NB4 (cell line): ENCODE results near the gene CHST11.

Experiments used
- MYC ChIP-seq: IDR thresholded peaks from 2 replicates; pipeline ENCODE4 v1.6.1; 2011; ENCODE audit warnings: low read depth, low read length
- POLR2A ChIP-seq: IDR thresholded peaks from 2 replicates; pipeline ENCODE4 v1.6.1; 2011; ENCODE audit warnings: mild to moderate bottlenecking; ENCODE audit not compliant: insufficient read length; ENCODE audit errors: extremely low read depth
- TF ChIP-seq, protein P1 (sequence below): IDR thresholded peaks from one replicate; pipeline ENCODE4 v1.5.1; 2012; ENCODE audit warnings: low read depth, low read length

DNA sequence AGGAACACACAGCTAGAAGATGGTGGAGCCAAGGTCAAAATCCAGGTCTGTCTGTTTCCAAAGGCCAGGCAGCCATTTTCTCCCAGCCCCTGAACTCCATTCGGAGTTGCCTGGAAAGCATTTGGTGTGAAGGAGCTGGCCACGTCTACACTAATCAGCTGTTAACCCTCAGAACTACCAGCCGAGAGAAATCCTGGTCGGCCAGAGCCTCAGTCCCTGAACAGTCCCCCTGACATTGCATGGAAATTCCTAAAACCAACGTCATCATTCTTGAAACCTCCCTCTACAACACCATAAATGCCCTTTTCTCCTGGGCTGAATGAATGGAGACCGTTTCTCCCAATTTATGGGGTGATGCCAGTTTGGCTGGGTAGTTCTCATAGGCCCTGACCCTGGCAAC lies 255.7 kb downstream of the CHST11 start:
- TF ChIP-seq, protein P1, sequence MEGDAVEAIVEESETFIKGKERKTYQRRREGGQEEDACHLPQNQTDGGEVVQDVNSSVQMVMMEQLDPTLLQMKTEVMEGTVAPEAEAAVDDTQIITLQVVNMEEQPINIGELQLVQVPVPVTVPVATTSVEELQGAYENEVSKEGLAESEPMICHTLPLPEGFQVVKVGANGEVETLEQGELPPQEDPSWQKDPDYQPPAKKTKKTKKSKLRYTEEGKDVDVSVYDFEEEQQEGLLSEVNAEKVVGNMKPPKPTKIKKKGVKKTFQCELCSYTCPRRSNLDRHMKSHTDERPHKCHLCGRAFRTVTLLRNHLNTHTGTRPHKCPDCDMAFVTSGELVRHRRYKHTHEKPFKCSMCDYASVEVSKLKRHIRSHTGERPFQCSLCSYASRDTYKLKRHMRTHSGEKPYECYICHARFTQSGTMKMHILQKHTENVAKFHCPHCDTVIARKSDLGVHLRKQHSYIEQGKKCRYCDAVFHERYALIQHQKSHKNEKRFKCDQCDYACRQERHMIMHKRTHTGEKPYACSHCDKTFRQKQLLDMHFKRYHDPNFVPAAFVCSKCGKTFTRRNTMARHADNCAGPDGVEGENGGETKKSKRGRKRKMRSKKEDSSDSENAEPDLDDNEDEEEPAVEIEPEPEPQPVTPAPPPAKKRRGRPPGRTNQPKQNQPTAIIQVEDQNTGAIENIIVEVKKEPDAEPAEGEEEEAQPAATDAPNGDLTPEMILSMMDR, result no peak
- no peak for TF ChIP-seq POLR2A
- TF ChIP-seq MYC, result no peak
